Fibroblast of lung (primary cell): Measurements from ENCODE around the gene B3GLCT. TPM values are rescaled to one million over a fixed set of nuclear protein-coding genes. Genes with fewer than 3 reads are reported as not detected.

Experiments used
- DNase-seq, 2 donors: peaks; one replicate each; pipeline versions ENCODE4 v3.0.0 to v3.0.0-alpha.2; 2010; ENCODE audit warnings: low read depth in 2 of 2
- H2AFZ ChIP-seq: 2 replicates; pipeline ENCODE4 v1.5.1; 2012; ENCODE audit warnings: low read length, control low read depth, inconsistent platforms
- H3K27ac ChIP-seq: 2 replicates; pipeline ENCODE4 v1.5.1; 2011; ENCODE audit warnings: low read length, control low read depth; ENCODE audit not compliant: insufficient read depth
- H3K27me3 ChIP-seq: 2 replicates; pipeline ENCODE4 v1.5.1; 2011; ENCODE audit warnings: mild to moderate bottlenecking, low read length; ENCODE audit not compliant: control insufficient read depth, insufficient read depth
- H3K36me3 ChIP-seq: 2 replicates; pipeline ENCODE4 v1.5.1; 2011; ENCODE audit warnings: low read length; ENCODE audit not compliant: control insufficient read depth, insufficient read depth
- H3K4me1 ChIP-seq: 2 replicates; pipeline ENCODE4 v1.5.1; 2011; ENCODE audit warnings: low read length; ENCODE audit not compliant: control insufficient read depth, insufficient read depth; ENCODE audit errors: extremely low read depth
- H3K4me2 ChIP-seq: 2 replicates; pipeline ENCODE4 v1.5.1; 2011; ENCODE audit warnings: low read length, control low read depth; ENCODE audit not compliant: insufficient read depth; ENCODE audit errors: extremely low read depth
- H3K4me3 ChIP-seq, 4 experiments: fragments of 200-600 bp in 1 of 4; sonication (generic) in 1 of 4; replicated peaks in 1 of 4; 2 replicates each; pipeline ENCODE4 v1.5.1; 2011 to 2016; ENCODE audit warnings: low read length in 4 of 4, low read depth in 3 of 4, mild to moderate bottlenecking in 3 of 4, control low read depth in 2 of 4, inconsistent platforms in 1 of 4, mixed read lengths in 1 of 4; ENCODE audit not compliant: insufficient read depth in 1 of 4; ENCODE audit errors: control extremely low read depth in 1 of 4
- H3K79me2 ChIP-seq: 2 replicates; pipeline ENCODE4 v1.5.1; 2012; ENCODE audit warnings: mild to moderate bottlenecking, low read length, inconsistent platforms; ENCODE audit not compliant: control insufficient read depth, insufficient read depth
- H3K9ac ChIP-seq: 2 replicates; pipeline ENCODE4 v1.5.1; 2011; ENCODE audit warnings: mild to moderate bottlenecking, low read length, control low read depth; ENCODE audit not compliant: insufficient read depth
- H3K9me3 ChIP-seq: 2 replicates; pipeline ENCODE4 v1.5.1; 2012; ENCODE audit warnings: low read depth, low read length; ENCODE audit not compliant: control insufficient read depth, insufficient read depth
- H4K20me1 ChIP-seq: 2 replicates; pipeline ENCODE4 v1.5.1; 2011; ENCODE audit warnings: low read length; ENCODE audit not compliant: control insufficient read depth, insufficient read depth; ENCODE audit errors: extremely low read depth
- CTCF ChIP-seq, 2 donors: IDR thresholded peaks in 1 of 2; conservative IDR thresholded peaks in 1 of 2; 1 replicate in 1 of 2; 2 replicates in 1 of 2; pipeline ENCODE4 v1.5.1; 2011 to 2012; ENCODE audit warnings: low read length in 2 of 2, control low read depth in 1 of 2, inconsistent platforms in 1 of 2, low read depth in 1 of 2, mild to moderate bottlenecking in 1 of 2
- EZH2 ChIP-seq: IDR thresholded peaks from 2 replicates; pipeline ENCODE4 v1.5.1; 2012; ENCODE audit warnings: low read length, control low read depth, mild to moderate bottlenecking; ENCODE audit errors: missing control alignments
- polyA plus RNA-seq, 2 donors: library from polyadenylated mRNA; depleted of rRNA in 1 of 2; stranded (reverse) in 1 of 2; unstranded in 1 of 2; fragments of >200 nt; gene quantifications; 2 replicates each; pipeline ENCODE4 v1.2.1, GENCODE V29; 2011 to 2012; ENCODE audit warnings: missing spikeins in 1 of 2
- total RNA-seq: library from RNA; depleted of rRNA; stranded (reverse); fragments of >200 nt; gene quantifications from 2 replicates; pipeline ENCODE4 v1.2.1, GENCODE V29; 2014

The B3GLCT gene
- total and polyA plus RNA-seq, 2 donors (not counting 1 experiment from before 2014, with no cell fraction given) = 4.4 to 7.8 TPM

- H3K4me1 ChIP-seq = no peaks in the 10 kb centered on the region
- H3K9ac ChIP-seq = no peak overlapping the region
- H3K36me3 ChIP-seq = no peaks in the 10 kb centered on the region
- TF ChIP-seq CTCF (conservative IDR thresholded peaks at IDR 0.05 in 1 of 2, IDR thresholded peaks at IDR 0.05 in 1 of 2; ENCODE audit: low read depth in 1 of 2, low read length in 2 of 2) (no peak), EZH2 (no peak)
- no peaks in the 10 kb centered on the region for H3K79me2 ChIP-seq
- H2AFZ ChIP-seq = no peak overlapping the region
- H3K4me2 ChIP-seq = no peak overlapping the region
- H3K9me3 ChIP-seq = no peaks in the 10 kb centered on the region
- peaks cover 4% of the 10 kb centered on the region for H3K27me3 ChIP-seq
- no peak overlapping the region for H3K4me3 ChIP-seq
- no peaks in the 10 kb centered on the region for H4K20me1 ChIP-seq
- H3K27ac ChIP-seq = no peak overlapping the region
- no peak for DNase-seq
Measured at GRCh38 chr13:31357581-31357980, 157.8 kb downstream of the B3GLCT start.

GRCh38 chr13:31361673-31362072 is 161.9 kb downstream of the B3GLCT start:
- no peaks in the 10 kb centered on the region for H3K4me1 ChIP-seq

GRCh38 chr13:31365630-31366029 is 165.9 kb downstream of the B3GLCT start:
- Histone ChIP-seq H3K9ac (no peak overlapping the region), H3K4me1 (no peaks in the 10 kb centered on the region), H3K79me2 (no peaks in the 10 kb centered on the region), H3K9me3 (no peaks in the 10 kb centered on the region), H3K27me3 (no peaks in the 10 kb centered on the region), H3K36me3 (no peaks in the 10 kb centered on the region), H2AFZ (no peak overlapping the region), H3K4me3 (no peak overlapping the region), H4K20me1 (no peaks in the 10 kb centered on the region), H3K4me2 (no peak overlapping the region), H3K27ac (no peak overlapping the region)
- no peak for TF ChIP-seq EZH2
- TF ChIP-seq CTCF (conservative IDR thresholded peaks at IDR 0.05 in 1 of 2, IDR thresholded peaks at IDR 0.05 in 1 of 2; ENCODE audit: low read depth in 1 of 2, low read length in 2 of 2) = no peak
- DNase-seq = no peak

More at GRCh38 chr13:31361673-31362072, 161.9 kb downstream of the B3GLCT start:
- Histone ChIP-seq H3K4me2 (no peak overlapping the region), H3K4me3 (no peak overlapping the region), H3K36me3 (no peaks in the 10 kb centered on the region), H3K79me2 (no peaks in the 10 kb centered on the region), H3K9me3 (no peaks in the 10 kb centered on the region), H2AFZ (no peak overlapping the region), H3K9ac (no peak overlapping the region), H3K27me3 (no peaks in the 10 kb centered on the region), H3K27ac (no peak overlapping the region), H4K20me1 (no peaks in the 10 kb centered on the region)
- no peak for TF ChIP-seq CTCF (conservative IDR thresholded peaks at IDR 0.05 in 1 of 2, IDR thresholded peaks at IDR 0.05 in 1 of 2; ENCODE audit: low read depth in 1 of 2, low read length in 2 of 2)
- no peak for TF ChIP-seq EZH2
- no peak for DNase-seq
